ENCODE data around the gene SLC6A2. TPM values are rescaled to one million over a fixed set of nuclear protein-coding genes. Genes with fewer than 3 reads are reported as not detected.

SLC6A2 gene
- total and polyA plus RNA-seq, 2 of the 13 experiments (the other 11 are each of a cell fraction or from before 2014, with no cell fraction given) = 0.62 to 0.66 TPM

DNA sequence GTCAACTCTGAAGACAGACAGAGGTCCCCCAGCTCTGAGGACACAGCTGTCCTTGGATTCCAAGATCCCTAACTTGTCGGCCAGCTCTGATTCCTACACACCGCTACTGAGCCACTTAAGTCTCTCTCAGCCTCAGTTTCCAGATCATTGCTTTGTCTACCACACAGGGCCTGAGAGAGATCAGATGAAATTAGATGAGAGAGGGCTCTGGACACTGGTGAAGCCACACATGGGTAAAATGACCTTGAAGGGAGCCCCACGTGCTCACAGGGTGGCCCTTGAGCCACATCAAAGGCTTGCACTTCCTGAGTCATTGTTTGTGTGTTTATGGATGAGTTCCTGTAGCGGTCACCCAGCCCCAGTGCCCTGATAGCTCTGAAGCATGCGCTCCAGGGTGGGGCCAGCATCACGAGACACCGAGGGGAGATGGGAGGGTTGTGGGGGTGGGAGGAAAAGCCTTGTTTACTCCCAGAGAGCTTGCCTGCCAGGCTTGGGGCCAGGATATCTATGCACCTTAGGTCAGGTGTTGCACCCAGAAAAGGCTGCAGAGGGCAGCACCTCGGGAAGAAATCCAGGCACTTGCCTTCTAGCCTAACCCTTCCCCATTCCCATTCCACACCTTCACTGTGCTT, 32.7 kb upstream of the SLC6A2 start (continued):
- TF ChIP-seq, protein P1, sequence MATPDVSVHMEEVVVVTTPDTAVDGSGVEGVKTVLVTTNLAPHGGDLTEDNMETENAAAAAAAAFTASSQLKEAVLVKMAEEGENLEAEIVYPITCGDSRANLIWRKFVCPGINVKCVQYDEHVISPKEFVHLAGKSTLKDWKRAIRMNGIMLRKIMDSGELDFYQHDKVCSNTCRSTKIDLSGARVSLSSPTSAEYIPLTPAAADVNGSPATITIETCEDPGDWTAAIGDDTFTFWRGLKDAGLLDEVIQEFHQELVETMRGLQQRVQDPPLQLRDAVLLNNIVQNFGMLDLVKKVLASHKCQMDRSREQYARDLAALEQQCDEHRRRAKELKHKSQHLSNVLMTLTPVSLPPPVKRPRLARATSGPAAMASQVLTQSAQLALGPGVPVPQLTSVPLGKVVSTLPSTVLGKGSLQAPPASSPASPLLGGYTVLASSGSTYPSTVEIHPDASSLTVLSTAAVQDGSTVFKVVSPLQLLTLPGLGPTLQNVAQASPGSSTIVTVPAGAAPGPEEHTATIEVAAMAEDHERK (CRISPR knock-in tag; IDR thresholded peaks at IDR 0.05; ENCODE audit: low read depth) = no peak
- TF ChIP-seq, protein P2, sequence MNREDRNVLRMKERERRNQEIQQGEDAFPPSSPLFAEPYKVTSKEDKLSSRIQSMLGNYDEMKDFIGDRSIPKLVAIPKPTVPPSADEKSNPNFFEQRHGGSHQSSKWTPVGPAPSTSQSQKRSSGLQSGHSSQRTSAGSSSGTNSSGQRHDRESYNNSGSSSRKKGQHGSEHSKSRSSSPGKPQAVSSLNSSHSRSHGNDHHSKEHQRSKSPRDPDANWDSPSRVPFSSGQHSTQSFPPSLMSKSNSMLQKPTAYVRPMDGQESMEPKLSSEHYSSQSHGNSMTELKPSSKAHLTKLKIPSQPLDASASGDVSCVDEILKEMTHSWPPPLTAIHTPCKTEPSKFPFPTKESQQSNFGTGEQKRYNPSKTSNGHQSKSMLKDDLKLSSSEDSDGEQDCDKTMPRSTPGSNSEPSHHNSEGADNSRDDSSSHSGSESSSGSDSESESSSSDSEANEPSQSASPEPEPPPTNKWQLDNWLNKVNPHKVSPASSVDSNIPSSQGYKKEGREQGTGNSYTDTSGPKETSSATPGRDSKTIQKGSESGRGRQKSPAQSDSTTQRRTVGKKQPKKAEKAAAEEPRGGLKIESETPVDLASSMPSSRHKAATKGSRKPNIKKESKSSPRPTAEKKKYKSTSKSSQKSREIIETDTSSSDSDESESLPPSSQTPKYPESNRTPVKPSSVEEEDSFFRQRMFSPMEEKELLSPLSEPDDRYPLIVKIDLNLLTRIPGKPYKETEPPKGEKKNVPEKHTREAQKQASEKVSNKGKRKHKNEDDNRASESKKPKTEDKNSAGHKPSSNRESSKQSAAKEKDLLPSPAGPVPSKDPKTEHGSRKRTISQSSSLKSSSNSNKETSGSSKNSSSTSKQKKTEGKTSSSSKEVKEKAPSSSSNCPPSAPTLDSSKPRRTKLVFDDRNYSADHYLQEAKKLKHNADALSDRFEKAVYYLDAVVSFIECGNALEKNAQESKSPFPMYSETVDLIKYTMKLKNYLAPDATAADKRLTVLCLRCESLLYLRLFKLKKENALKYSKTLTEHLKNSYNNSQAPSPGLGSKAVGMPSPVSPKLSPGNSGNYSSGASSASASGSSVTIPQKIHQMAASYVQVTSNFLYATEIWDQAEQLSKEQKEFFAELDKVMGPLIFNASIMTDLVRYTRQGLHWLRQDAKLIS (CRISPR knock-in tag; IDR thresholded peaks at IDR 0.05) = no peak
- TF ChIP-seq CEBPB (IDR thresholded peaks at IDR 0.05; ENCODE audit: borderline replicate concordance, low read depth, low read length) (no peak), HNRNPK (IDR thresholded peaks at IDR 0.05; ENCODE audit: low read depth, low read length, poor library complexity, severe bottlenecking) (no peak), AHR (CRISPR knock-in tag; IDR thresholded peaks at IDR 0.05) (peak; percentile 82; the same call in 1 of the 2 replicates), ZNF562 (CRISPR knock-in tag; IDR thresholded peaks at IDR 0.05; ENCODE audit: borderline replicate concordance) (no peak), EHMT2 (IDR thresholded peaks at IDR 0.05; ENCODE audit: borderline replicate concordance, low read depth, low read length) (peak; percentile 68; the same call in 1 of the 2 replicates), YY1 (IDR thresholded peaks at IDR 0.05; ENCODE audit: insufficient read depth, insufficient replicate concordance, low read depth, low read length) (no peak), RFXANK (CRISPR knock-in tag; IDR thresholded peaks at IDR 0.05) (0 out of 2 replicates have a peak, but pooled peaks have one; percentile 72), TAF1 (CRISPR knock-in tag; IDR thresholded peaks at IDR 0.05) (peak; percentile 31; the same call in 1 of the 2 replicates), NFRKB (IDR thresholded peaks at IDR 0.05) (no peak), ESRRA (CRISPR knock-in tag; IDR thresholded peaks at IDR 0.05; ENCODE audit: low read depth) (peak; percentile 97), NR3C1 (CRISPR knock-in tag; IDR thresholded peaks at IDR 0.05) (no peak)
- TF ChIP-seq, protein P3, sequence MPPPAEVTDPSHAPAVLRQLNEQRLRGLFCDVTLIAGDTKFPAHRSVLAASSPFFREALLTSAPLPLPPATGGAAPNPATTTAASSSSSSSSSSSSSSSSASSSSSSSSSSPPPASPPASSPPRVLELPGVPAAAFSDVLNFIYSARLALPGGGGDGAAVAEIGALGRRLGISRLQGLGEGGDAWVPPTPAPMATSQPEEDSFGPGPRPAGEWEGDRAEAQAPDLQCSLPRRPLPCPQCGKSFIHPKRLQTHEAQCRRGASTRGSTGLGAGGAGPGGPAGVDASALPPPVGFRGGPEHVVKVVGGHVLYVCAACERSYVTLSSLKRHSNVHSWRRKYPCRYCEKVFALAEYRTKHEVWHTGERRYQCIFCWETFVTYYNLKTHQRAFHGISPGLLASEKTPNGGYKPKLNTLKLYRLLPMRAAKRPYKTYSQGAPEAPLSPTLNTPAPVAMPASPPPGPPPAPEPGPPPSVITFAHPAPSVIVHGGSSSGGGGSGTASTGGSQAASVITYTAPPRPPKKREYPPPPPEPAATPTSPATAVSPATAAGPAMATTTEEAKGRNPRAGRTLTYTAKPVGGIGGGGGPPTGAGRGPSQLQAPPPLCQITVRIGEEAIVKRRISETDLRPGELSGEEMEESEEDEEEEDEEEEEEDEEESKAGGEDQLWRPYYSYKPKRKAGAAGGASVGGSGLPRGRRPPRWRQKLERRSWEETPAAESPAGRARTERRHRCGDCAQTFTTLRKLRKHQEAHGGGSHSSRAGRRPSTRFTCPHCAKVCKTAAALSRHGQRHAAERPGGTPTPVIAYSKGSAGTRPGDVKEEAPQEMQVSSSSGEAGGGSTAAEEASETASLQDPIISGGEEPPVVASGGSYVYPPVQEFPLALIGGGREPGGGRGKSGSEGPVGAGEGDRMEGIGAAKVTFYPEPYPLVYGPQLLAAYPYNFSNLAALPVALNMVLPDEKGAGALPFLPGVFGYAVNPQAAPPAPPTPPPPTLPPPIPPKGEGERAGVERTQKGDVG (CRISPR knock-in tag; IDR thresholded peaks at IDR 0.05; ENCODE audit: borderline replicate concordance) = peak; percentile 97
- TF ChIP-seq, protein P4, sequence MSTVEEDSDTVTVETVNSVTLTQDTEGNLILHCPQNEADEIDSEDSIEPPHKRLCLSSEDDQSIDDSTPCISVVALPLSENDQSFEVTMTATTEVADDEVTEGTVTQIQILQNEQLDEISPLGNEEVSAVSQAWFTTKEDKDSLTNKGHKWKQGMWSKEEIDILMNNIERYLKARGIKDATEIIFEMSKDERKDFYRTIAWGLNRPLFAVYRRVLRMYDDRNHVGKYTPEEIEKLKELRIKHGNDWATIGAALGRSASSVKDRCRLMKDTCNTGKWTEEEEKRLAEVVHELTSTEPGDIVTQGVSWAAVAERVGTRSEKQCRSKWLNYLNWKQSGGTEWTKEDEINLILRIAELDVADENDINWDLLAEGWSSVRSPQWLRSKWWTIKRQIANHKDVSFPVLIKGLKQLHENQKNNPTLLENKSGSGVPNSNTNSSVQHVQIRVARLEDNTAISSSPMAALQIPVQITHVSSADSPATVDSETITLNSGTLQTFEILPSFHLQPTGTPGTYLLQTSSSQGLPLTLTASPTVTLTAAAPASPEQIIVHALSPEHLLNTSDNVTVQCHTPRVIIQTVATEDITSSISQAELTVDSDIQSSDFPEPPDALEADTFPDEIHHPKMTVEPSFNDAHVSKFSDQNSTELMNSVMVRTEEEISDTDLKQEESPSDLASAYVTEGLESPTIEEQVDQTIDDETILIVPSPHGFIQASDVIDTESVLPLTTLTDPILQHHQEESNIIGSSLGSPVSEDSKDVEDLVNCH (CRISPR knock-in tag; IDR thresholded peaks at IDR 0.05) = peak; percentile 86; the same call in 1 of the 2 replicates
- TF ChIP-seq, protein P5, sequence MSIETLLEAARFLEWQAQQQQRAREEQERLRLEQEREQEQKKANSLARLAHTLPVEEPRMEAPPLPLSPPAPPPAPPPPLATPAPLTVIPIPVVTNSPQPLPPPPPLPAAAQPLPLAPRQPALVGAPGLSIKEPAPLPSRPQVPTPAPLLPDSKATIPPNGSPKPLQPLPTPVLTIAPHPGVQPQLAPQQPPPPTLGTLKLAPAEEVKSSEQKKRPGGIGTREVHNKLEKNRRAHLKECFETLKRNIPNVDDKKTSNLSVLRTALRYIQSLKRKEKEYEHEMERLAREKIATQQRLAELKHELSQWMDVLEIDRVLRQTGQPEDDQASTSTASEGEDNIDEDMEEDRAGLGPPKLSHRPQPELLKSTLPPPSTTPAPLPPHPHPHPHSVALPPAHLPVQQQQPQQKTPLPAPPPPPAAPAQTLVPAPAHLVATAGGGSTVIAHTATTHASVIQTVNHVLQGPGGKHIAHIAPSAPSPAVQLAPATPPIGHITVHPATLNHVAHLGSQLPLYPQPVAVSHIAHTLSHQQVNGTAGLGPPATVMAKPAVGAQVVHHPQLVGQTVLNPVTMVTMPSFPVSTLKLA (IDR thresholded peaks at IDR 0.05) = peak; percentile 98
